Transverse colon (tissue), 4 donors: ENCODE data around the gene BGN.

Source experiments
- EP300 ChIP-seq: sonication (generic); formaldehyde crosslinking; IDR thresholded peaks from one replicate; pipeline ENCODE4 v1.6.1; 2017; ENCODE audit warnings: antibody characterized with exemption, low read depth
- POLR2A ChIP-seq: fragments of 450-650 bp; IDR thresholded peaks from one replicate; pipeline ENCODE4 v1.6.1; 2016; ENCODE audit warnings: antibody characterized with exemption, mild to moderate bottlenecking, moderate library complexity
- POLR2AphosphoS5 ChIP-seq, 3 donors: sonication (generic); formaldehyde crosslinking; IDR thresholded peaks; one replicate each; pipeline ENCODE4 v1.6.1; 2016; ENCODE audit warnings: antibody characterized with exemption in 3 of 3
- TF ChIP-seq, protein P1 (sequence below), 5 experiments: fragments of 200-600 bp in 3 of 5; fragments of 450-650 bp in 2 of 5; sonication (generic) in 3 of 5; IDR thresholded peaks; 1 replicate in 2 of 5; 2 replicates in 3 of 5; pipeline ENCODE4 v1.5.1; 2016 to 2017; ENCODE audit warnings: antibody characterized with exemption in 5 of 5, inconsistent platforms in 3 of 5, mild to moderate bottlenecking in 2 of 5, moderate library complexity in 1 of 5

GRCh38 chrX:153471663-153472280, 23.0 kb upstream of the BGN start:
- TF ChIP-seq EP300, result no peak
- TF ChIP-seq, protein P1, sequence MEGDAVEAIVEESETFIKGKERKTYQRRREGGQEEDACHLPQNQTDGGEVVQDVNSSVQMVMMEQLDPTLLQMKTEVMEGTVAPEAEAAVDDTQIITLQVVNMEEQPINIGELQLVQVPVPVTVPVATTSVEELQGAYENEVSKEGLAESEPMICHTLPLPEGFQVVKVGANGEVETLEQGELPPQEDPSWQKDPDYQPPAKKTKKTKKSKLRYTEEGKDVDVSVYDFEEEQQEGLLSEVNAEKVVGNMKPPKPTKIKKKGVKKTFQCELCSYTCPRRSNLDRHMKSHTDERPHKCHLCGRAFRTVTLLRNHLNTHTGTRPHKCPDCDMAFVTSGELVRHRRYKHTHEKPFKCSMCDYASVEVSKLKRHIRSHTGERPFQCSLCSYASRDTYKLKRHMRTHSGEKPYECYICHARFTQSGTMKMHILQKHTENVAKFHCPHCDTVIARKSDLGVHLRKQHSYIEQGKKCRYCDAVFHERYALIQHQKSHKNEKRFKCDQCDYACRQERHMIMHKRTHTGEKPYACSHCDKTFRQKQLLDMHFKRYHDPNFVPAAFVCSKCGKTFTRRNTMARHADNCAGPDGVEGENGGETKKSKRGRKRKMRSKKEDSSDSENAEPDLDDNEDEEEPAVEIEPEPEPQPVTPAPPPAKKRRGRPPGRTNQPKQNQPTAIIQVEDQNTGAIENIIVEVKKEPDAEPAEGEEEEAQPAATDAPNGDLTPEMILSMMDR (IDR thresholded peaks at IDR 0.05), result no peak
- TF ChIP-seq POLR2A, result no peak
- no peak for TF ChIP-seq POLR2AphosphoS5 (IDR thresholded peaks at IDR 0.05)
